K562 (cell line): ENCODE data around the gene NR6A1. TPM values are rescaled to one million over a fixed set of nuclear protein-coding genes. Genes with fewer than 3 reads are reported as not detected.

ENCODE experiments used
- BHLHE40 ChIP-seq: IDR thresholded peaks from 2 replicates; pipeline ENCODE4 v1.6.1; 2011; ENCODE audit warnings: low read length, improper control_type of control experiment
- CBFA2T3 ChIP-seq: fragments of 450-650 bp; IDR thresholded peaks from 2 replicates; pipeline ENCODE4 v1.6.1; 2017
- CEBPG ChIP-seq, 3 experiments: fragments of 200-800 bp in 1 of 3; sonication (Bioruptor generic) in 1 of 3; sonication (generic) in 1 of 3; formaldehyde crosslinking in 1 of 3; IDR thresholded peaks in 2 of 3; conservative IDR thresholded peaks in 1 of 3; 2 replicates each; pipeline versions ENCODE4 v1.6.1 to v1.8.0; 2016 to 2022; ENCODE audit warnings: missing compliant biosample characterization in 2 of 3, missing genetic modification characterization in 2 of 3, mild to moderate bottlenecking in 1 of 3, missing genetic modification reagents in 1 of 3
- FOSL1 ChIP-seq: fragments of 200-800 bp; sonication (Bioruptor generic); conservative IDR thresholded peaks from 2 replicates; pipeline ENCODE4 v1.6.1; 2016; ENCODE audit warnings: missing genetic modification characterization, missing compliant biosample characterization
- GTF2A2 ChIP-seq: IDR thresholded peaks from 2 replicates; pipeline ENCODE4 v1.6.1; 2016; ENCODE audit warnings: mild to moderate bottlenecking, missing genetic modification characterization, missing compliant biosample characterization
- GTF2E2 ChIP-seq: fragments of 200-800 bp; sonication (Bioruptor generic); IDR thresholded peaks from 2 replicates; pipeline ENCODE4 v1.6.1; 2016; ENCODE audit warnings: missing genetic modification characterization, missing compliant biosample characterization
- HDAC1 ChIP-seq, 2 experiments: fragments of 450-650 bp; IDR thresholded peaks; 2 replicates each; pipeline ENCODE4 v1.6.1; 2016 to 2017; ENCODE audit warnings: inconsistent platforms in 1 of 2, mild to moderate bottlenecking in 1 of 2, moderate library complexity in 1 of 2
- MAFG ChIP-seq: fragments of 450-650 bp; conservative IDR thresholded peaks from 2 replicates; pipeline ENCODE4 v1.6.1; 2016; ENCODE audit warnings: missing genetic modification characterization, missing compliant biosample characterization
- MBD2 ChIP-seq: sonication (generic); IDR thresholded peaks from 2 replicates; pipeline ENCODE4 v1.6.1; 2016; ENCODE audit warnings: low read depth, borderline replicate concordance
- MED1 ChIP-seq: sonication (generic); formaldehyde crosslinking; IDR thresholded peaks from 2 replicates; pipeline ENCODE4 v1.8.1; 2023; ENCODE audit warnings: missing genetic modification reagents, borderline replicate concordance
- MEIS2 ChIP-seq: fragments of 450-650 bp; IDR thresholded peaks from 2 replicates; pipeline ENCODE4 v1.6.1; 2014; ENCODE audit warnings: mild to moderate bottlenecking; ENCODE audit not compliant: partially characterized antibody
- MYC ChIP-seq, 2 experiments: fragments of 250-450 bp in 1 of 2; sonication (Bioruptor Pico) in 1 of 2; IDR thresholded peaks; 2 replicates each; pipeline versions ENCODE4 v1.5.1 to v1.6.1; 2012 to 2021; ENCODE audit warnings: low read depth in 2 of 2, borderline replicate concordance in 1 of 2, improper control_type of control experiment in 1 of 2, low read length in 1 of 2, mild to moderate bottlenecking in 1 of 2, moderate library complexity in 1 of 2
- SIN3A ChIP-seq, 2 experiments: fragments of 150-350 bp in 1 of 2; IDR thresholded peaks; 2 replicates each; pipeline ENCODE4 v1.6.1; 2011 to 2016; ENCODE audit warnings: borderline replicate concordance in 2 of 2, low read depth in 2 of 2, low read length in 2 of 2, mild to moderate bottlenecking in 2 of 2, moderate library complexity in 2 of 2; ENCODE audit not compliant: control insufficient read depth in 1 of 2
- UBTF ChIP-seq, 2 experiments: IDR thresholded peaks; 2 replicates each; pipeline ENCODE4 v1.6.1; 2012; ENCODE audit warnings: improper control_type of control experiment in 2 of 2, low read depth in 2 of 2, low read length in 2 of 2, borderline replicate concordance in 1 of 2
- USF2 ChIP-seq: sonication (generic); formaldehyde crosslinking; IDR thresholded peaks from 2 replicates; pipeline ENCODE4 v1.5.0; 2020; ENCODE audit warnings: missing genetic modification reagents
- ZFP30 ChIP-seq: fragments of 250-450 bp; sonication (Bioruptor Pico); IDR thresholded peaks from 2 replicates; pipeline ENCODE4 v1.8.0; 2022; ENCODE audit warnings: moderate library complexity, mild to moderate bottlenecking, inconsistent platforms, borderline replicate concordance
- ZNF280B ChIP-seq: fragments of 250-450 bp; sonication (Bioruptor Pico); IDR thresholded peaks from 2 replicates; pipeline ENCODE4 v1.5.1; 2021; ENCODE audit warnings: mild to moderate bottlenecking
- ZNF449 ChIP-seq: fragments of 250-450 bp; sonication (Bioruptor Pico); IDR thresholded peaks from 2 replicates; pipeline ENCODE4 v1.8.0; 2022; ENCODE audit warnings: moderate library complexity, mild to moderate bottlenecking, inconsistent platforms
- ZSCAN32 ChIP-seq: fragments of 450-650 bp; formaldehyde crosslinking; IDR thresholded peaks from 2 replicates; pipeline ENCODE4 v1.4.0; 2020; ENCODE audit warnings: mild to moderate bottlenecking, moderate library complexity
- polyA plus RNA-seq, 8 experiments: library from polyadenylated mRNA; depleted of rRNA in 4 of 8; stranded (reverse) in 5 of 8; unstranded in 3 of 8; fragments of >200 nt; fragmentation: Nextera tagmentation in 2 of 8; fragmentation: Illumina TruSeq in 1 of 8; extraction: Ambion mirVana in 2 of 8; extraction: Trizol in 1 of 8; gene quantifications; 2 replicates each; pipeline versions ENCODE4 v1.2.1 to v1.2.3, GENCODE V29; 2011 to 2014; ENCODE audit warnings: inconsistent platforms in 1 of 8, missing spikeins in 1 of 8
- total RNA-seq, 7 experiments: library from RNA; depleted of rRNA in 6 of 7; stranded (reverse); fragments of >200 nt in 6 of 7; fragmentation: Illumina TruSeq in 2 of 7; extraction: Trizol in 2 of 7; gene quantifications; 2 replicates each; pipeline versions ENCODE4 v1.2.1 to v1.2.3, GENCODE V29; 2011 to 2021; ENCODE audit warnings: low replicate concordance in 1 of 7

The NR6A1 gene
- total and polyA plus RNA-seq, 9 of the 15 experiments (the other 6 are each of a cell fraction or from before 2014, with no cell fraction given), result 9.7 to 55.4 (median 28.3) TPM

- TF ChIP-seq MED1 (CRISPR knock-in tag), result no peak
- no peak for TF ChIP-seq ZFP30
- TF ChIP-seq MBD2, result no peak; the same call in 1 of the 2 replicates
- 0 out of 4 replicates have a peak, but pooled peaks of 1 of the 2 experiments have one; percentile 14 for TF ChIP-seq UBTF (IDR thresholded peaks at IDR 0.05; ENCODE audit: borderline replicate concordance in 1 of 2, low read depth in 2 of 2, low read length in 2 of 2)
- TF ChIP-seq MAFG (tag), result no peak
- TF ChIP-seq SIN3A (IDR thresholded peaks at IDR 0.05; ENCODE audit: borderline replicate concordance in 2 of 2, control insufficient read depth in 1 of 2, low read depth in 2 of 2, low read length in 2 of 2), result no peak; a peak in 1 of 4 replicates
- peak; percentile 95 for TF ChIP-seq MEIS2
- TF ChIP-seq ZSCAN32 (CRISPR knock-in tag), result 0 out of 2 replicates have a peak, but pooled peaks have one; percentile 7
- TF ChIP-seq MYC (IDR thresholded peaks at IDR 0.05; ENCODE audit: low read depth, low read length), result 0 out of 2 replicates have a peak, but pooled peaks have one; percentile 19
- TF ChIP-seq MYC (CRISPR knock-in tag; IDR thresholded peaks at IDR 0.05; ENCODE audit: borderline replicate concordance, low read depth), result no peak
- TF ChIP-seq HDAC1 (IDR thresholded peaks at IDR 0.05), result no peak
- TF ChIP-seq GTF2A2 (tag), result peak; percentile 63; the same call in 1 of the 2 replicates
- peak; percentile 62 for TF ChIP-seq BHLHE40
- peak; percentile 84 for TF ChIP-seq USF2
- TF ChIP-seq GTF2E2 (tag), result 0 out of 2 replicates have a peak, but pooled peaks have one; percentile 32
- no peak for TF ChIP-seq ZNF280B (CRISPR knock-in tag)
- peak; percentile 12; the same call in 1 of the 2 replicates for TF ChIP-seq CBFA2T3
- no peak for TF ChIP-seq FOSL1 (tag)
- 0 out of 2 replicates have a peak, but pooled peaks have one; percentile 22 for TF ChIP-seq ZNF449 (CRISPR knock-in tag)
- 0 out of 2 replicates have a peak, but pooled peaks have one; percentile 17 for TF ChIP-seq CEBPG (CRISPR knock-in tag; IDR thresholded peaks at IDR 0.05)
- TF ChIP-seq CEBPG (tag; conservative IDR thresholded peaks at IDR 0.05 in 1 of 2, IDR thresholded peaks at IDR 0.05 in 1 of 2), result peak; percentile 78 to 83
Observed at GRCh38 chr9:124658165-124659017, 112.7 kb downstream of the NR6A1 start (continued).
